MCF 10A (cell line): Measurements from ENCODE around the gene TTC27. TPM values are rescaled to one million over a fixed set of nuclear protein-coding genes. Genes with fewer than 3 reads are reported as not detected.
"Not testable (repeated sequence)": the region's sequence is repeated elsewhere in the genome, so short reads cannot be mapped to it uniquely, and the experiment has no call there.

Experiments
- BruUV-seq: library from RNA; stranded (reverse); fragments of 400-500 nt; replicated peaks from 2 replicates; lab custom pipeline; 2021; lab: Mats Ljungman, UMichigan
- CTCF ChIA-PET: fragments of 300-600 bp; sonication (Branson Sonifier 250); formaldehyde crosslinking; extraction: SDS; loops from one replicate; lab custom pipeline; 2021; ENCODE audit warnings: antibody characterized with exemption, inconsistent platforms; lab: Yijun Ruan, JAX
- POLR2A ChIA-PET: fragments of 300-600, 350-650 bp; sonication (Branson Sonifier 250); formaldehyde crosslinking; extraction: SDS; loops from one replicate; lab custom pipeline; 2020; ENCODE audit warnings: antibody characterized with exemption, inconsistent platforms; lab: Yijun Ruan, JAX
- DNase-seq: peaks from one replicate; pipeline ENCODE4 v3.0.0-alpha.2; 2018; ENCODE audit not compliant: unreplicated experiment
- H3K27ac Mint-ChIP-seq: one replicate; pipeline ENCODE4 v1.8.0; 2022; ENCODE audit warnings: mild to moderate bottlenecking, low read depth, mixed read lengths; ENCODE audit not compliant: unreplicated experiment
- H3K27me3 Mint-ChIP-seq: one replicate; pipeline ENCODE4 v1.8.0; 2022; ENCODE audit warnings: mixed read lengths; ENCODE audit not compliant: insufficient read depth, unreplicated experiment
- H3K36me3 Mint-ChIP-seq: one replicate; pipeline ENCODE4 v1.8.0; 2022; ENCODE audit warnings: mild to moderate bottlenecking, moderate library complexity, mixed read lengths; ENCODE audit not compliant: insufficient read depth, unreplicated experiment
- H3K4me1 Mint-ChIP-seq: one replicate; pipeline ENCODE4 v1.8.0; 2022; ENCODE audit warnings: mixed read lengths; ENCODE audit not compliant: insufficient read depth, unreplicated experiment
- H3K4me3 Mint-ChIP-seq: one replicate; pipeline ENCODE4 v1.8.0; 2022; ENCODE audit warnings: mild to moderate bottlenecking, moderate library complexity, mixed read lengths; ENCODE audit not compliant: unreplicated experiment
- H3K9me3 Mint-ChIP-seq: one replicate; pipeline ENCODE4 v1.8.0; 2022; ENCODE audit warnings: mixed read lengths; ENCODE audit not compliant: unreplicated experiment
- CTCF ChIP-seq: fragments of 200-600 bp; IDR thresholded peaks from one replicate; pipeline ENCODE4 v1.8.0; 2022; ENCODE audit warnings: antibody characterized with exemption, mild to moderate bottlenecking; ENCODE audit not compliant: unreplicated experiment
- intact Hi-C: fragments of 100-400 bp; cut with micrococcal nuclease; formaldehyde crosslinking; loops from 2 replicates; pipeline ENCODE4 v1.14.1; 2022
- total RNA-seq: library from RNA; stranded (reverse); gene quantifications from 2 replicates; pipeline ENCODE4 v1.2.3, GENCODE V29; 2022

The TTC27 gene
- total RNA-seq, 1 experiment from 2014 or later, result 29.1 TPM

GRCh38 chr2:32627441-32627813 is 423 bp upstream of the TTC27 start:
- BruUV-seq, result no TSS peak
- Mint-ChIP-seq H3K4me1 (peaks cover 5% of the 10 kb centered on the region), H3K9me3 (no peaks in the 10 kb centered on the region), H3K27ac (peak overlapping the region; percentile 94), H3K36me3 (peaks cover 35% of the 10 kb centered on the region), H3K27me3 (no peaks in the 10 kb centered on the region), H3K4me3 (peak overlapping the region; percentile 89)
- intact Hi-C loops, result no loop called here
- TF ChIP-seq CTCF, result no peak
- CTCF ChIA-PET, result no interaction called here
- no peak for DNase-seq
- POLR2A ChIA-PET, result interaction anchor here (0.6 to 1.4 kb wide), 4 partner anchors 8 to 89 kb away, joined by 3 to 4 read pairs (median 4); no protein-coding TSS in a partner anchor

- no TSS peak for BruUV-seq
- no peaks in the 10 kb centered on the region for H3K27me3 Mint-ChIP-seq
- intact Hi-C loops, result no loop called here
- no peak for TF ChIP-seq CTCF
- DNase-seq, result peak; percentile 53
- H3K27ac Mint-ChIP-seq, result no peak overlapping the region
- ChIA-PET CTCF (interaction anchor here (0.6 kb wide), 2 partner anchors 9 to 793 kb away, joined by 3 to 6 read pairs; no protein-coding TSS in a partner anchor), POLR2A (no interaction called here)
- peaks cover 5% of the 10 kb centered on the region for H3K4me1 Mint-ChIP-seq
- no peak overlapping the region for H3K4me3 Mint-ChIP-seq
- no peaks in the 10 kb centered on the region for H3K9me3 Mint-ChIP-seq
- H3K36me3 Mint-ChIP-seq, result peaks cover 58% of the 10 kb centered on the region
These were observed 4.2 kb downstream of the TTC27 start for GRCh38 chr2:32632089-32632488.

- intact Hi-C loops, result no loop called here
- H3K27ac Mint-ChIP-seq, result no peak overlapping the region
- no peaks in the 10 kb centered on the region for H3K27me3 Mint-ChIP-seq
- DNase-seq, result no peak
- H3K36me3 Mint-ChIP-seq, result peaks cover 64% of the 10 kb centered on the region
- BruUV-seq, result no TSS peak
- ChIA-PET POLR2A (no interaction called here), CTCF (interaction anchor here (0.6 to 0.7 kb wide), 2 partner anchors 102 to 792 kb away, joined by 3 read pairs; no protein-coding TSS in a partner anchor)
- H3K4me3 Mint-ChIP-seq, result no peak overlapping the region
- H3K9me3 Mint-ChIP-seq, result no peaks in the 10 kb centered on the region
- no peak for TF ChIP-seq CTCF
- no peaks in the 10 kb centered on the region for H3K4me1 Mint-ChIP-seq
These were observed 5.2 kb downstream of the TTC27 start for GRCh38 chr2:32633040-32633439.

GRCh38 chr2:32638548-32638947 is 10.7 kb downstream of the TTC27 start:
- H3K4me1 Mint-ChIP-seq, BruUV-seq, DNase-seq, intact Hi-C loops, POLR2A ChIA-PET, CTCF ChIA-PET, H3K4me3 Mint-ChIP-seq, H3K9me3 Mint-ChIP-seq, H3K27ac Mint-ChIP-seq, H3K27me3 Mint-ChIP-seq: not testable (repeated sequence)
- peaks cover 78% of the 10 kb centered on the region for H3K36me3 Mint-ChIP-seq

- no peak for TF ChIP-seq CTCF
- no peak overlapping the region for H3K27ac Mint-ChIP-seq
- ChIA-PET CTCF (no interaction called here), POLR2A (no interaction called here)
- DNase-seq, result no peak
- BruUV-seq, result no TSS peak
- intact Hi-C loops, result no loop called here
- H3K9me3 Mint-ChIP-seq, result no peaks in the 10 kb centered on the region
- peaks cover 78% of the 10 kb centered on the region for H3K36me3 Mint-ChIP-seq
- no peak overlapping the region for H3K4me3 Mint-ChIP-seq
- H3K27me3 Mint-ChIP-seq, result no peaks in the 10 kb centered on the region
- H3K4me1 Mint-ChIP-seq, result no peaks in the 10 kb centered on the region
These were observed 13.3 kb downstream of the TTC27 start for GRCh38 chr2:32641180-32641579.
